Measurements from ENCODE around the gene PCNA.
"Not testable (repeated sequence)": the region's sequence is repeated elsewhere in the genome, so short reads cannot be mapped to it uniquely, and the experiment has no call there.

PCNA gene

GRCh38 chr20:5095931-5096330 lies 23.8 kb downstream of the PCNA start:
- DNase-seq = no peak

- DNase-seq = no peak
Observed at GRCh38 chr20:5095454-5095853, 24.3 kb downstream of the PCNA start.

GRCh38 chr20:5092765-5093339 lies 26.9 kb downstream of the PCNA start:
- DNase-seq = no peak

- no peak for DNase-seq
Observed at GRCh38 chr20:5091902-5092301, 27.9 kb downstream of the PCNA start.

GRCh38 chr20:5090191-5090590 lies 29.6 kb downstream of the PCNA start:
- DNase-seq = no peak

GRCh38 chr20:5088688-5089087 lies 31.1 kb downstream of the PCNA start:
- no peak for DNase-seq

GRCh38 chr20:5085380-5085779 lies 34.4 kb downstream of the PCNA start:
- DNase-seq = no peak

GRCh38 chr20:5080384-5080877 lies 39.3 kb downstream of the PCNA start:
- peak; percentile 34 for DNase-seq

GRCh38 chr20:5078399-5078958 lies 41.3 kb downstream of the PCNA start:
- peak; percentile 85 for DNase-seq

GRCh38 chr20:5077761-5078387 lies 41.9 kb downstream of the PCNA start:
- peak; percentile 10 for DNase-seq

- DNase-seq = not testable (repeated sequence)
Observed at GRCh38 chr20:5076913-5077312, 42.8 kb downstream of the PCNA start.

GRCh38 chr20:5074232-5074674 lies 45.5 kb downstream of the PCNA start:
- no peak for DNase-seq

GRCh38 chr20:5073660-5074231 lies 46.0 kb downstream of the PCNA start:
- no peak for DNase-seq

- no peak for DNase-seq
Observed at GRCh38 chr20:5072756-5073659, 46.8 kb downstream of the PCNA start.

- not testable (repeated sequence) for DNase-seq
Observed at GRCh38 chr20:5071942-5072341, 47.8 kb downstream of the PCNA start.

- DNase-seq = no peak
Observed at GRCh38 chr20:5070570-5070969, 49.2 kb downstream of the PCNA start.

- DNase-seq = no peak
Observed at GRCh38 chr20:5070081-5070480, 49.7 kb downstream of the PCNA start.

GRCh38 chr20:5069141-5069806 lies 50.5 kb downstream of the PCNA start:
- no peak for DNase-seq

GRCh38 chr20:5067877-5068645 lies 51.7 kb downstream of the PCNA start:
- DNase-seq = no peak

GRCh38 chr20:5065879-5066383 lies 53.8 kb downstream of the PCNA start:
- no peak for DNase-seq

GRCh38 chr20:5065166-5065878 lies 54.4 kb downstream of the PCNA start:
- no peak for DNase-seq

Data from stimulated activated CD4-positive, alpha-beta T cell treated with anti-CD3 and anti-CD28 coated beads, Interleukin-15, amount 100 ng/mL, for 24 hours (primary cell).